HG03520 (cell line): ENCODE measurements around the gene OR2K2.
"Not testable (repeated sequence)": the region's sequence is repeated elsewhere in the genome, so short reads cannot be mapped to it uniquely, and the experiment has no call there.

Source experiments
- ATAC-seq: cut with Tn5 transposase; IDR thresholded peaks from one replicate; pipeline ENCODE4 v1.9.1; 2021; ENCODE audit warnings: mild to moderate bottlenecking, moderate library complexity; ENCODE audit not compliant: unreplicated experiment

OR2K2 gene

DNA sequence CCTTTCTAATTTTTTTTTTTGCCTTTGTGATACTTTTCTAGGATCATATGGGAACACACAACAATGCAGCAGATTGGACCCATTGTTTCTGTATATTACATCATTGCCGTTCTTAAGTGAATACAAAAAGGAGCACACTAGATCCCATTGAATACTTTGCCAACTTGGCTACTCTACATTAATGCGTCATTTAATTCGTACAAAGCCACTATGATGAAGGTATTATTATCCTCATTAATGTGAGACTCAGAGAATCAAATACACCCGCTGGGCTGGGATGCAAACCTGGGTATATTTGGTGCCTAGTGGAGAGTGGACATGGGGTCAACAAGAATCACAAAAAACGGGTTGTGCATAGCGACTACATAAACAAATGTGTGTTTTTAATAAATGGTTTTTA lies 31.9 kb downstream of the OR2K2 start:
- no peak for ATAC-seq

DNA sequence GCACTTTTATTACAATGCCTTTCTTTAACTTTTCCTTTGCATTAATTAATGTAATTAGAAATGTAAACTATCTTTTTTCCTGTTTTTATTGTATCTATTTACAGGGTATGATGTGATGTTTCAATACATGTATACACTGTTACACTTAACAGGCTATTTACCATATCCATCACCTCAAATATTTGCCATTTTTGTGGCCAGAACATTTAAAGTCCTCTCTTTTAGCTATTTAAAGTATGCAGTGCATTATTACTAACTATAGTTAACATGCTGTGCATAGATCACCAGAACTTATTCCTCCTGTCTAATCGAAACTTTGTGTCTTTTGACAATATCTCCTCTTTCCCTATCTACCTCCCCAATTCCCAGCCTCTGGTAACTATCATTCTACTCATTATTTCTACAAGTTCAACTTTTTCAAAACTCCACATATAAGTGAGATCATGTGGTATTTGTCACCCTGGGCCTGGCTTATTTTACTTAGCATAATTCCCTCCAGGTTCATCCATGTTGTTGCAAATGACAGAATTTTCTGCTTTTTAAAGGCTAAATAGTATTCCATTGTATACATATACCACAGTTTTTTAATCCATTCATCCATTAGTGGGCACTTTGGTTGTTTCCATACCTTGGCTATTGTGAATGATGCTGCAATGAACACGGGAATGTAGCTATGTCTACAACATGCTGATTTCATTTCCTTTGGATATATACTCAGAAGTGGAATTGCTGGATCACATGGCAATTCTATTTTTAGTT lies 32.8 kb downstream of the OR2K2 start:
- ATAC-seq, result no peak

DNA sequence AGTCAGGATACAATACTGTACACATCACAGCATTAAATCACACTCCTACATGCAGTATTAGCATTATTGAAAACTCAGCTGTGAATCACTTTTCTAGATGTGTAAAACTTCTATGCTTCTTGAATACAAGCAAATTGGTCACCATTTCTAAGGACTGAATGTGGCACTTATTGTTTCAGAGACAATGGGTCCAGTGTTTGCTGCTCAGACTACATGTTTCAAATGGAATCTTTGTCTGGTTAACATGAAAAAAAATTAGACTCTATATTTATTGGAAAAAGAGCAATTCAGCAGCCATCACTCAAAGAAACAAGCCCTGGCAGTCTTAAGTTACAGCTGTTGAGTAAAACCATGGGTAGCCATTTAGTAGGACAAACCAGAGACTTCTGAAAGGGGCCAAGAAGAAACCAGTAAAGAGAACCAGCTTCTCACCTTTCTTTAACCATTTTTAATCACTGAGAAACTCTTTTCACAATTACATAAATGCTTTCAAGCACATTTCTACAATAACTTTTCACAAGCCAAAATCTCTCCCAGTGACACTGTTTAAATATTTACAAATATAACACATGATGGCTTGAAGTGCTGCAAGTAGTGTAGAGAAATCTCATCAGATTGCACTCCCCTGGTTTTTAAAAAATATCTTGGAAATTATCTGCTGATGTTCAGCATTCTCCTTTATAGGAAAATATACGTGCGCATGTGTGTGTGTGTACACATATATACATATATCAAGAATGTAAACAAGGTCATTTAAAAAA lies 35.2 kb downstream of the OR2K2 start:
- ATAC-seq, result no peak

DNA sequence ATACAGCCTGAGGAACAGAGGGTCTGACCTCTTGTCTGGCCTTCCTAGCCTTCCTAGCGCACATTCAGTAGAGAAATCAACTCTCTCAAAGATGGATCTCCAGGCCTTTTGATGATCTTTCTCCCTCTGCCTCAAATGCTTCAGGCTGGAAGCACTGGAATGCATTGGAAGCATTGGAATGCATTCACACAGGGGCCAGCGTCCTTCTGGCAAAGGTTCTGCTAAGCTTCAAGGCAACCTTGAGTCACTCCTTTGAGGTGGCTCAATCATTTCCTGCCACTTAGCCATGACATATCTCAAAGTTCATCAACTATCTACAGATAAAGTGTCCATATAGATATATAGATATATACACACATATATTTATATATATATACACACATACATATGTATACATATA lies 42.9 kb downstream of the OR2K2 start:
- no peak for ATAC-seq

DNA sequence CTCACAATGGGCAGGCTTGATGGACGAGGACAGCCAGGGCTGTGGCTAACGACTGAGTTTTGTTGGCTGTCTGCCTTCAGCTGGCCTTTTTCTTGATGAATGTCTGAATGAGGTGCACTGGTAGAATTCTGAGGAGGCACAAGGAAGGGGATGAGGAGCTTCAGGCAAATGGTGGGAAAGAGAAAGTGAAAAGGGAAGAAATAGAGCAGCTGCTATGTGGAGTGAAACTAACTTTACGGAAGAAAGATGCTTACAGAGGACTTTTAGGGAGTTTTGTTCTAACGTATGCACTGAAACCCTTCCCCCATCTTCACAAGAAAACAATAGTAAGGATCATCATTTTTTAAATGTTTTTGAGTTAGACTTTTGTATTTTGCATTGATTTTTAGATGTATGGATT lies 45.3 kb downstream of the OR2K2 start:
- no peak for ATAC-seq

DNA sequence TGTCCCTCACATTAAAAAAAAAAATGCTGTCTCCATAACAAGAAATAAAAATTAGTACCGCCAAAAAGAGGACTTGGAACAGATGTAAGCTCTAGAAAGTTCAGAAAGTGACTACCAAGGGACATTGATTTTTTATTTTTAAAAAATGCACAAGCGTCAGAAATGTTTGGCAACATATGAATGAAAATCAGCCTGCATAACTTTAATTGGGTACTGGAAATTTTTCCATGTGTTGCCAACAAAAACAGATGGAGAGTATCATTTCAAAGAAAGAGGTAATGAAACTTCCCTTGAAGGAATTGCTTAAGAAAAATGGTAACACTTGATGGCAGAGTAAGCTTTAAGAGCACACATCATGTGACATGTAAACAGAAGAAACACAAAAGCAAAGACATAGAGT lies 47.2 kb downstream of the OR2K2 start:
- ATAC-seq, result no peak

DNA sequence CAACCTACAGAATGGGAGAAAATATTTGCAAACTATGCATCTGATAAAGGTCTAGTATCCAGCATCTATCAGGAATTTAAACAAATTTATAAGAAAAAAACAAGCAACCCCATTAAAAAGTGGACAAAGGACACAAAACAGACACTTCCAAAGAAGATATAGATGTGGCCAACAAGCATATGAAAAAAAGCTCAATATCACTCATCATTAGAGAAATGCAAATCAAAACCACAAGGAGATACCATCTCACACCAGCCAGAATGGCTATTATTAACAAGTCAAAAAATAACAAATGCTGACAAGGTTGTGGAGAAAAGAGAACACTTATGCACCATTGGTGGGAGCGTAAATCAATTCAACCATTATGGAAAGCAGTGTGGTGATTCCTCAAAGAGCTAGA lies 49.2 kb downstream of the OR2K2 start:
- not testable (repeated sequence) for ATAC-seq
